Measurements from ENCODE around the gene TRIM47.

The TRIM47 gene, protein sequence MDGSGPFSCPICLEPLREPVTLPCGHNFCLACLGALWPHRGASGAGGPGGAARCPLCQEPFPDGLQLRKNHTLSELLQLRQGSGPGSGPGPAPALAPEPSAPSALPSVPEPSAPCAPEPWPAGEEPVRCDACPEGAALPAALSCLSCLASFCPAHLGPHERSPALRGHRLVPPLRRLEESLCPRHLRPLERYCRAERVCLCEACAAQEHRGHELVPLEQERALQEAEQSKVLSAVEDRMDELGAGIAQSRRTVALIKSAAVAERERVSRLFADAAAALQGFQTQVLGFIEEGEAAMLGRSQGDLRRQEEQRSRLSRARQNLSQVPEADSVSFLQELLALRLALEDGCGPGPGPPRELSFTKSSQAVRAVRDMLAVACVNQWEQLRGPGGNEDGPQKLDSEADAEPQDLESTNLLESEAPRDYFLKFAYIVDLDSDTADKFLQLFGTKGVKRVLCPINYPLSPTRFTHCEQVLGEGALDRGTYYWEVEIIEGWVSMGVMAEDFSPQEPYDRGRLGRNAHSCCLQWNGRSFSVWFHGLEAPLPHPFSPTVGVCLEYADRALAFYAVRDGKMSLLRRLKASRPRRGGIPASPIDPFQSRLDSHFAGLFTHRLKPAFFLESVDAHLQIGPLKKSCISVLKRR

GRCh38 chr17:75878174-75878998 lies at the start of gene TRIM47:
Gene TRIM47 (minus strand): TSS chr17:75878581. CDS start chr17:75878548, 33 bp downstream.
- ATAC-seq = no peak

DNA sequence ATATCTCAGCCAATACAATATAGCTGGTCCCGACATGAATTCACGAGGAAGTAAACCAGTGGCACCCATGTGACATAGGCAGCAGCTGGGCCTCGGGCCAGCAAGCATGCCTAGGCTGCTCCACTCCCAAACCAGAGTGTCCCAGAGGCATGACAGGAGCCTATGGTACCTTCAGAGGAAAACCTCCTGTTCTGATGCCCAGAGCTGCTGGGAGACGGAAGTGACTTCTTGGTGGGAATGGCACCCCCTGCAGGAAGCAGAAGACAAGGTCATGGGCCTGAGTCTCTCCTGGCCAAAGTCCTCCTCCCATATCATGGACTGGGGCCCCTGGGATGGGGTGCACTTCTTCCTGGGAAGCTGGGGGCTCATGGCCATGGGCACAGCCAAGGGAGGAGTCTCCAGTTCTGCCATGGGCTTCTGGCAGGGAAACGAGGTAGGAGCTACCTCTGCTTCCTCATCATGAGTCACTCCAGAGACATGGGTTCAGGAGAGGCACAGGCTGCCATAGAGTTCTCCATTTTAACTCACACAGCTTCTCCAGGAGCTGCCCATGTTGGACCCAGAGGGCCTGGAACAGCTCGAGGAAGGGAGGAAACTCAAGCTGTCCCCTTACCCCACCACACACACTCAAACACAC lies 49.0 kb upstream of the TRIM47 start:
- no peak for ATAC-seq

DNA sequence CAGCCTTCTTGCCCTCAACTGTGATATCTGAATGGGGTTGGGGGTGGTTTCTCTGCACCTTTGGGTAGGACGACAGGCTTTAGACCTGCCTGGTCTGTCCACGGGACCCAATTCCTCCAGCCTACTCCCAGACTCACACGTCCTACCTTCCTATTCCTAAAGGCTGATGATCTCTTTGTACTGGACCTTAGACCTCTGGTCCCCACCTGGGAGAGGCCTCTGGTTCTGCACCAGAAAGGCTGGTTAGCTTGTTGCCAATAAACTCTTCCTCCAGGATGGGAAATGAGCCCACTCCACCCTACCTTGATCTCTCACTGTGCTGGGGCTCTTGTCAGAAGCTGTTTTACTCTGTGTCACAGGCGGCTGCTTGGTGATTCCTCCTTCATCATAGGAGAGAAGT lies 48.1 kb upstream of the TRIM47 start:
- ATAC-seq = no peak

DNA sequence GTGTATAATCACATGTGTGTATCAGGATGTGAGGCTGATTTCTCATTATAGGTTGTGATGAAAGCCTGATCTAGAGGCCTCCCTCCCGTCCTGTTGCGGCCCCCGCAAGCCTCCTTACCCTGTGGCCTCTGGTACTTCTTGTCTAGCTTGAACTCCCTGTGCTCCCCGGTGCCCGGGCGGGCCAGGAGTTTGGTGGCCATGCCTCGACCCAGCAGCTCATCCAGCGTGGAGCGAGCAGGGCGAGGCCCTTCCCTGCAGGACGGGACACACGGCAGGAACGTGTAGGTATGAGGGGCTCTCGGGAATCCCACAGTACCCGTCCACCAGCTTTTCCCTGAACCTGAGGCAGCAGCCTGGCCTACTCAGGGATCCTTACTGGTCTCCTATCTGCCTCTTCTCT lies 47.5 kb upstream of the TRIM47 start:
- ATAC-seq = no peak

- ATAC-seq = no peak
These were observed 46.7 kb upstream of the TRIM47 start for GRCh38 chr17:75925103-75925502.

DNA sequence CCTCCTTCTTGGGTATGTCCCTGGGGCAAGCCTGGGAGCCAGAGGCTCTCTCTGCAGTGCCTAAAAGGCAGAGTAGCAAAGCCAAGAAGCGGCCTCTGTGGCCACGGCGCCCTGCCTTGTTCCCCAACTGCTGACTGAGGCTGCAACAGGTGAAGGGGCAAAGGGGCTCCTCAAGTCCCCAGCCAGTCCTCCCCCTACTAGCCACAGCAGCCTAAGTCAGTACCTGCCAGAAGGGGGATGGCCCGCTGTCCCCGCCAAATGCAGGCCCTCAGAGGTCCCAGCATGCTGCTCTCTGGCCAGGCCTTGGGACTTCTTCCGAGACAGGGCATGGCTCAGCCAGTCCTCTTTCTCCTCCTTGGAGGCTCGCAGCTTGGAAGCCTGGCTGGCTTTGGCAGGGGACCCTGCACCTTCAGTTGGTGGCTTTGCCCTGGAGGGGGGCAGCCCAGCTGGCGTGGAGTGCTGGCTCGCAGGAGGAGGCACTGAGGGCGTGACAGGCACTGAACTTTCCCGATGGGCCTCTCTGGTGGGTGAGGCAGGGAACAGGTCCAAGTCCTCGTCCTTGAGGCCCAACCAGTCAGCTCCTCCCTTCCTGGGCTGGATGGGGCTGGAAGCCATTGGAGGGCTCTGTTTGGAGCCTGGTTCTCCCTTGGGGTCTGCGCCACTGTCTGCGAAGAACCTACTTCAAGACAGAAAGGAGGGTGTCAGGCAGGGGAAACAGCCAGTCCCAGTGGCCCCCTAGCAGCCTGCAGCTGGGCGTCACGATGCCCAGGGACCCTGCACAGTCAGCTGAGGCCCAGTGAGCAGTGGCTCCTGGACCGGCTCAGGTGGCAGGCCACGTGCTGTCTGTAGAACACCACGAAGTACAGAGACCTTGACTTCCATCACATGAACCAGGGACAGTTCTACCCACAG lies 44.8 kb upstream of the TRIM47 start:
- no peak for ATAC-seq

DNA sequence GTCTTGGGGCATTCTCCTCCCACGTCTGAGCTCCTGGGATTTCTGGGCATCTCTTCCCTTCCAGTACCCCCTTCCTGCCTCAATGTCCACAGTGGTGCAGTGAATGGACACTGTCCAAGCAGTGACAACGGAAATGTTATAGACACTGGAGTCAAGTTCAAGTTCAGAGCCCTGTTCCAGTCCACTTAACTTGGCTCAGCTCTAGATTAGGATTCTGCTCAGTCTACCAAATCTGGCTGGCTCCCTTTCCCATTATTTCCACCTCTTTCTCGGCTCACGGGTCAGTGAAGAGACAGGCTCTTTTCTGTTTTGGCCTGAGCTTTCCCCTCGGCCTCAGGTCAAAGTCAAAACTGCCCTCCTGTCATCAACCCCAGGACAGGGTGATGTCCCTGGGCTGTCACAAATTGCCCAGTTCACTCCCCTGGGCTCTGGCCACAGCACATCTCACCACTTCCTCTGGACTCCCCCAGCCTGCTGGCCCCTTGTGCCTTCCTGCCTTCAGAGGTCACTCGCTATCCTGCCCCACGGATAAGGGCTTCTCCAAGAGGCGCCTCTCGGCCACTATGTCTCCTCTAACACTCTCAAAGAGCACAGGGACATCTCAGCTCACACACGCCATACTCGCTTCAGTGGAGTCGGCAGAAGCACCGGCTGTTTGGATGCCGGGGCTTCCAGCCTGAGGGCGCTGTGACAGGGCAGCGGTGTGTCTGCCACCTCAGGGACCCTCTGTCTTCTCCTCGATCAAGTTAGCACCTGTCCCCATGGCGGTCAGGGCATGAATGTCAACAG lies 44.0 kb upstream of the TRIM47 start:
- ATAC-seq = no peak

DNA sequence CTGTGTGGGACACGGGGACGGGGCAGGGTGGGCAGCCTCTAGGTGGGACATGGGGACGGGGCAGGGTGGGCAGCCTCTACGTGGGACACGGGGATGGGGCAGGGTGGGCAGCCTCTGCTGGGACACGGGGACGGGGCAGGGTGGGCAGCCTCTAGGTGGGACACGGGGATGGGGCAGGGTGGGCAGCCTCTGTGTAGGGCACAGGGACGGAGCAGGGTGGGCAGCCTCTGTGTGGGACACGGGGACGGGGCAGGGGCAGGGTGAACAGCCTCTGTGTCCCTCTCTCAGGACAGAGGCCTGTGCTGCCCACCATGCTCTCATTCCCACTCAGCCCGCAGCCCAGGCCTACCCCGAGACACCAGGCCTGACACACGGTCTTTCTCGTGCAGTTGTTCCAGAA lies 43.2 kb upstream of the TRIM47 start:
- ATAC-seq = no peak

DNA sequence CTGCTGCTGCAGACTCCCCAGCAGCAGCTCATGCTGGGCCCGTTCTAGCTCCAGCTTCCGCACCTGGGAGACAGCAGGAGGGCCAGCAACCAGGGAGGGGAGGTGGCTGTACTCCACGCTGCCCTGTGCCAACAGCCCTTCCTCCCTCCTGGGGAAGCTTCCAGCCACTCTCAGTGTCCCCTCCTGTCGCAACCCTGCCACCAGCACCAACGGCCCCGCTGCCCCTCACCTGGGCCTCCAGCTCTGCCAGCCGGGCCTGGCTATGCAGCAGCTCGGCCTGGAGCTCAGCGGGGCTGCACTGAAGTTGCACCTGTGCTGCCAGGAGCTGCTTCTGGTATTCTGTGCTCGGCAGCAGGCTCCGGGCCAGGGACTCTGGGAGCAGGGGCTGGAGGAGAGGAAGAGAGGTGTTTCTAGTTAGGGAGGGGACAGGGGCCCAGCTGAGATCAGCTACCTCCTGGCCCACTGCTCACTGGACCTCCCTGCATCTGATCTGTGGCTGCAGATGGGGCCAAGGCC lies 41.7 kb upstream of the TRIM47 start:
- ATAC-seq = no peak

- ATAC-seq = no peak
These were observed 41.2 kb upstream of the TRIM47 start for GRCh38 chr17:75919611-75920010.

DNA sequence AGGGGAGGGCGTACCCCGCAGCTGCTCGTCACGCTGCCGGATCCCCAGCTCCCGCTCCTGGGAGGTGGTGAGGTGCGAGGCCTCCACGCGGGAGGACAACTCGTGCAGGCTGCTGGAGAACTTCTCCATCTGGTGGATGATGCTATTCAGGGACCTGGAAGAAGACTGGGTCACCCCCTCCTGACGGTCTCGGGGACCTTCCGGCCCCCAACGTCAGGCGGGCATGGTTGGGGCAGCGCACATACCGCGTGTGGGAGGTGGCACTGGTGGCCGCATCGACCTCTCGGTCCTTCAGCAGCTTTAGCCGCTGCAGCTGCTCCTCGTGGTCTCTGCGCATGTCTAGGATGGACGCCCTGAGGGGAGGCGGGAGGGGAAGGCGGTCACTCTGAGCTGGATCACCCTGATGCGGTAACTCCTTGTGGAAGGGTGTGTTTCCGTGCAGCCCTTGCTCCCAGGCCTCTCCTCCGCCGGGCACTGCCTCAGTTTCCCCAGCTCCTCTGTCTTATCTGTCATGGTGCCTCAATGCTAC lies 39.6 kb upstream of the TRIM47 start:
- no peak for ATAC-seq

DNA sequence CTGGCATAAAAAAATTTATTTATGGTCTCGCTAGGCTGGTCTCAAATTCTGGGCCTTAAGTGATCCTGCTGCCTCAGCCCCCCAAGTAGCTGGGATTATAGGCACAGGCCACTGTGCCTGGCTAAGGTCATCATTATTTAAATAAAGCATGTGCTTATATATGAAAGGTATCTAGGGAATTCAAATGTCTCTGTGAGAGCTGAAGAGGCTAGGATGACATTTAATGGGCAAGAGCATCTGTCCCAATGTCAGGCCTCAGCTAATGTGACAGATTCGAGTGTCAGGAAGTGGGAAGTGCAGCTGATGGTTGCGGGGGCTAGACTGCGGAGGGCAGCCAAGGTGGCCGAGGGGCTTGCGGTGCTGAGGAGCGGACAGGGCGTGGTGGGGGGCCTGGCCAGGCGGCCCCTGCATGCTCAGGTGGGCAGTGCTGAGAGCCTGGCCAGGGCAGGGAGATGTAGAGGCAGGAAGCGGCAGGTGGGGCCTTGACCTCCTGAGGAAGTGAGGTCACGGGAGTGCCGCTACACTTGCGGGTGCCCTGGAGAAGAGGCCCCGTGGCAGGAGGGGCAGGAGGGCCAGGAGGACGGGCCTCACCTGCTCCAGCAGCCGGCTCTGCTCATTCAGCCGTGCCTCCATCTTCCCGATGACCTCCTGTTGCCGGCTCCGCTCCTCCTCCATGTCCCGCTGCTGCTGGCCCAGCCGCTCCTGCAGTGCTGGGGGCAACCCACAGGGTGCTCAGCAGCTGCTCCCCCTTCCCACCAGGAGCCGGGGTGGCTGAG lies 38.9 kb upstream of the TRIM47 start:
- ATAC-seq = no peak

DNA sequence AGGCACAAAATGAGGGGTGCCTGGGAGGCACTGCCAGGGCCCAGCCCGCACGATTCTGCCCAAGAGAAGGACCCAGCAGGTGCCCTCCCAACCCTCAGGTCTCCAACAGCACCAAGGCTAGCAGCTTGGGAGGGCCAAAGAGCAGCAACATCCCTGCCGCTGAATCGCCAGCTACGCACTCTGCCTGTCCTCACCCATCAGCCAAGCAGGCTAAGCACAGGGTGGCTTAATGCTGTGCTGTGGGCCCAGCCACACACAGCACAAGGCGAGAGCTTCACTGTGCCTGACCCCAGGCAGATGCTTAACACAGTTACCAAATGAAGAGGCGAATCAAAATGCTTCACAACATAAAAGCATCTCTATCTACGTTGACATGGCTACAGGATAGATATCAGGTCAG lies 36.9 kb upstream of the TRIM47 start:
- no peak for ATAC-seq

DNA sequence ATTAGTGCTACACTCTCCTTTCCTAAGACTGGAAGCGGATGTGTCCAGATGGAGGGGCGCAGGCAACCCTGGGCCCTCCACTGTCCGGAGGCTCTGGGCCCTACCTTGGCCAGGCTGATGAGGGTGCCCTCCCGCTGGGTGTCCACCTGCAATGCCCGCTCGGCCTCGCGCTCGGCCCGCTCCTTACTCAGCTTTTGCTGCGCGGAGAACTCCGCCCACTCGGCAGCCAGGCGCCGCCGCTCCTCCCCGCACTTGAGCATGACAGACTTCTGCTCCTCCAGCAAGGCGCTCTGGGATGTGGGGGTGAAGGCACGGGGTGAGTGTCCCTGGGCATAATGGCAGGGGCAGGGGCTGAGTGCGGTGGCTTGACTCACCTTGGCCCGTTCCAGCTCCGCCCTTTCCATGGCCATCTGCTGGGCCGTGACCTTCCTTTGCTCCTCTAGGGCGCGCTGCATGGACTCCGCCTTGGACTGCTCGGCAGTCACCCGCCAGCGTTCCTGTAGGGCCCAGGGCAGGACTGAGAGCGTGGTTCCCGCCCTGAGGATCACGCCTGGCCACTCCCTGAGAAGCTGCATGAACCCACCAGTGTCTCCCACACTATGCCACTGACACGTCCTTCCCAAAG lies 36.4 kb upstream of the TRIM47 start:
- ATAC-seq = no peak

DNA sequence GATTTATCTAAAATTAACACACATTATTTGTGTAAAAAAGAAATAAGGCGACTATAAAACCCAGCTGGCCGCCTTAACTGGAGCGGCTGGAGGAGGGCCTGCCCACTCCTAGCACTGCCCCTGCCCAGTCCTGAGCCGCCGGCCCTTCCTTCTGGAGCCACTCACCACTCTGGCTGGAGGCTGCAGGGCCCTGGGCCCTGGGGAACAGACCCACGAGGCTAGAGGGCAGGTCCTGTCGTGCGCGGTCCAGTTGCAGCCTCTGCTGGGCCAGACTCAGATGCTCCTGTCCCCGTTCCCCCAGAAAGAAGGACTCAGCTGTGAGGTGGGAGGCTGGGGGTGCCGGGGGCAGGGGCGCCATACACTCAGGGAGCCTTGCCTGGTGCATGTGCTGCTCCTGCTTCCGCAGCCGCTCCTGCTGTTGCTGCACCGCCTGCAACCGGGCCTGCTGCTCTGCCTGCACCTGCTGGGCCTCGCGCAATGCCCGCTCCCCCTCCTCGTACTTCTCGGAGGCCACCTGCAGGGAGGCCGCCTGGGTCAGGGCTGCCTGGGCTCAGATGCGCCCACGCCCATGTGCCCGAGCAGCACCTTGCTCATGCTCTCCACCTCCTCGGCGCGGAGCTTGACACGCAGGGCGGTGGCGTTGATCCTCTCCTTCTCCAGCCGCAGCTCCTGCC lies 35.3 kb upstream of the TRIM47 start:
- no peak for ATAC-seq

- no peak for ATAC-seq
These were observed 32.3 kb upstream of the TRIM47 start for GRCh38 chr17:75910699-75911098.

GRCh38 chr17:75909812-75910274 lies 31.5 kb upstream of the TRIM47 start:
- ATAC-seq = no peak

DNA sequence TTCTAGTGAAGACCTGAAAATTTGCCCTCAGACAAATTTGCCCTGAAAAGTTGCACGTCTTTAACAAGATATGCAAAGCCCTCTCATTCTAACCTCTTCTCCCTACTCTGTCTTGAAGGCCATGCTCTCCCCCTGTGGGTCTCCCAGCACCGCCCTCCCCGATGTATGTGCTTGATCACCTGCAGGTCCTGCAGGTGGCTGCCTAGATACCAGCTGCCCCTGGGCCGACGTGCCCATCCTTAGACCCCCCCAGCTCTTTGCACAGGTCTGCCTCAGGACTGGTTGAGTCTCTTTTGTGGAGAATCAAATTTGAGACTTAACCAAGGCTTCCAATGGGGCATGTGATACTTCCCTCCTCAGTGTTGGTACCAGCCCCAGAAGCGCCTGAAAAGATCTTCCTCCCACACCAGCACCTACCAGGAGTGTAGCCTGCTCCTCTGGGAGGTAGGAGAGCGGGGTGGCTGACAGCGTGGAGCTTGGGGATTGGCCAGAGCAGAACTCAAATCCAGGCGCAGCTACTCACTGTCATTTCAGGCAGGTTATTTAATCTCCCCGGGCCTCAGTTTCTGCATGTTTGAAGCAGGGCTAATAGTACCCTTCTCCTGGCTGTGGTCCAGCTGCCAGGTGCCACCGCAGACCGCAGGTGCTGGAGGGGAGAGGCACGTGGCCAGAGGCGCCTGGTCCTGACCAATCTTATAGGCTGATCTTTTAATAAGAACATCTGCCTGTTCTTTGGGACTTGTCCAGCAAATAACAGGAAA lies 30.9 kb upstream of the TRIM47 start:
- ATAC-seq = no peak
